ENCODE results near the gene VTI1A. TPM values are rescaled to one million over a fixed set of nuclear protein-coding genes. Genes with fewer than 3 reads are reported as not detected.

The VTI1A gene
- total RNA-seq, 1 donor from 2014 or later, result 30.1 TPM

DNA sequence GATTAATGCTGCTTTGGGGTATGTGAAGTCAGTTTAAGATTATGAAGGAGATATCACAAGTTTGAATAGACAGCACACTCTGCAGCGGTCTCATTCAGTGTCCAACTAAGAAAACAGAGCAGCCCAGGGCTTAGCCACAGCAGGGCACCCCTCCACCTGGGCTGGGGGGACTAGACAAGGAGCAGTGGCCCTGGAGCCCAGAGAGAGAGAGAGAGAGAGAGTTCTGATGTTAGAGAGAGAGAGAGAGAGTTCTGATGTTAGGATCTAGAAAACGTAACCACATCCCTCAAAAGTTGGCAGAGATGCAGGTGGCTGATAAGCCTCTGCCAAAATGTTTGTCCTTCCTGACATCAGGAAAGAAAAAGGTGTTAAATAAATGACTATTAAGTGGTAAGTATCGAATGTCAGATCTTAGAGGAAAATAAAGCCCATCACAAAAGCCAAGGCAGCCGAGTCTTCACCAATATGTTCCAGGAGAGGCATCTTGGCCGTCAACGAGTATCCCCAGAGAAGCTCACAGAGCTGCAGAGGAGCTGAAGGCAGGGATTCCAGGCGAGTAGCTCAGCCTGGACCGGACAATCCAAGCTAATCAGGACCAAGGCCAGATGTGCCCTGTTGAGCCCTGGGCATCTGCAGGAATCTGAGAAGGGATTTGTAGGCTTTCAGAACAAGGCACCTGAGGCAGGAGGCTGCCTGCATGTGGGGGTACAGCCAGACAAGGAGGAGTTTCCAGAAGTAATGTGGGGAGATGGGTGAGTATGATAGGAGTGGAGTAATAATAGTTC, 352.9 kb downstream of the VTI1A start:
- H3K4me3 ChIP-seq (ENCODE audit: low read depth, low read length), result no peak overlapping the region
- no peak for DNase-seq (ENCODE audit: low read depth)
- TF ChIP-seq, protein P1, sequence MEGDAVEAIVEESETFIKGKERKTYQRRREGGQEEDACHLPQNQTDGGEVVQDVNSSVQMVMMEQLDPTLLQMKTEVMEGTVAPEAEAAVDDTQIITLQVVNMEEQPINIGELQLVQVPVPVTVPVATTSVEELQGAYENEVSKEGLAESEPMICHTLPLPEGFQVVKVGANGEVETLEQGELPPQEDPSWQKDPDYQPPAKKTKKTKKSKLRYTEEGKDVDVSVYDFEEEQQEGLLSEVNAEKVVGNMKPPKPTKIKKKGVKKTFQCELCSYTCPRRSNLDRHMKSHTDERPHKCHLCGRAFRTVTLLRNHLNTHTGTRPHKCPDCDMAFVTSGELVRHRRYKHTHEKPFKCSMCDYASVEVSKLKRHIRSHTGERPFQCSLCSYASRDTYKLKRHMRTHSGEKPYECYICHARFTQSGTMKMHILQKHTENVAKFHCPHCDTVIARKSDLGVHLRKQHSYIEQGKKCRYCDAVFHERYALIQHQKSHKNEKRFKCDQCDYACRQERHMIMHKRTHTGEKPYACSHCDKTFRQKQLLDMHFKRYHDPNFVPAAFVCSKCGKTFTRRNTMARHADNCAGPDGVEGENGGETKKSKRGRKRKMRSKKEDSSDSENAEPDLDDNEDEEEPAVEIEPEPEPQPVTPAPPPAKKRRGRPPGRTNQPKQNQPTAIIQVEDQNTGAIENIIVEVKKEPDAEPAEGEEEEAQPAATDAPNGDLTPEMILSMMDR (conservative IDR thresholded peaks at IDR 0.05; ENCODE audit: low read depth, low read length), result no peak

DNA sequence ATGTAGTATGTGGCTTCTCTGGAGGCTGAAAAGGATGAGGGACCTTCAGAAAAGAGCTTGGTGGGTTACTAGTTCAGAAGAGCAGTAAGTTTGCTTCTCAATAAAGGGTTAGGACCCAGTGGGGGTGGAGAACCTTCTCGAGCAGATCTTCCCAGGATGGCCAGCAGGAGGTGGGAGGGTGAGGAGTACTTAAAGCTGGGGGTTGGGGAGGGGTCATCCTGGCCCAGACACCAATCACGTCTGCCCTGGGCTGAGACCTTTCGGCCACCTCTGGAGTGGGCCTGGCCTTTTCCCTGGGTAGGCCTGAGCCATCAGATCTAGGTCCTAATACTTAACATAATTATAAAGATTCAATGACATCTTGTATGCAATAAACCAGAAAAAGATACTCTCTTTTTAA, 354.0 kb downstream of the VTI1A start:
- no peak for DNase-seq (ENCODE audit: low read depth)
- TF ChIP-seq, protein P1 (conservative IDR thresholded peaks at IDR 0.05; ENCODE audit: low read depth, low read length), result peak; percentile 9

DNA sequence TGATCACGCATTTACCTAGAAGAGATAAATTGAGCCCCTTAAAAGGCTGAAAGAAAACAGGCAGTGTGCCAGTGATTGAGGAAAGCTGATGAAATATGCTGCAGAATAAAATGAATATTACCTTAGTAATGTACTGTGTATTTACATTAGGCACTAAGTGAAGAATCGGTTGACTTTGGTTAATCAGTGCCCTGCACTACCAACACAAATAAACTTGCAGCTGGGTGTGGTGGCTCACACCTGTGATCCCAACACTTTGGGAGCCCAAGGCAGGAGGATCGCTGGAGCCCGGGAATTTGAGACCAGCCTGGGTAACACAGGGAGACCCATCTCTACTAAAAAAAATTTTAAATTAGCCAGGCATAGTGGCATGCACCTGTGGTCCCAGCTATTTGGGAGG, 354.7 kb downstream of the VTI1A start:
- no peak overlapping the region for H3K4me3 ChIP-seq (ENCODE audit: low read depth, low read length)
- TF ChIP-seq, protein P1 (conservative IDR thresholded peaks at IDR 0.05; ENCODE audit: low read depth, low read length), result no peak
- DNase-seq (ENCODE audit: low read depth), result no peak

More for the DNA sequence above, 354.0 kb downstream of the VTI1A start:
- H3K4me3 ChIP-seq (ENCODE audit: low read depth, low read length), result no peak overlapping the region

DNA sequence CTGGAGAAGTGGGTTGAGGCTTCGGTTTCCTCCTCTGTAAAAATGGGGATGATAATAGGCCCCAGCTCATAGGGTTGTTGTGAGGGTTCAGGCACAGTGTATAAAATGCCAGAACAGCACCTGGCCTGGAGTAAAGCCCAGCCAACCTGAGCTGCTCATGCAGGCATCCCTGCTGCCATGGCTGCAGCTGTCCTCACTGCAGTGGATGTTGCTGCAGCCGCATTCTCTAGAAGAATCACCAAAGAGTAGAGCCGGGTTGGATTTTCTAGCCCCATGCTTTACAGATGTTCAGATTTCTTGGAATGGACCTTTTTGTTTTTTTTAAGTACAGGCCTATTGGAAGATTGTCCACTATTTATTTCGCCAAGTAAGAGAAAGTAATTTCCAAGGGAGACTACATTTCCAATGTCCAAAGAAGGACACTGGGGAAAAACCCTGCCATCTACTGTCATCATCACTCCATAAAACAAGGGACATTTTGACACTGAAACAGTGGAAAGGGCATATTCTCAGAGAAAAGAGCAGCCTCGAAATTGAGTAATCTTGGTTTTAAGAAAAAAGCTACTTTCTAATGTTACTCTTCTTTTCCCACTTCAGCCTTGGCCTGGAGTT, 355.5 kb downstream of the VTI1A start:
- TF ChIP-seq, protein P1 (conservative IDR thresholded peaks at IDR 0.05; ENCODE audit: low read depth, low read length), result no peak
- H3K4me3 ChIP-seq (ENCODE audit: low read depth, low read length), result no peak overlapping the region
- DNase-seq (ENCODE audit: low read depth), result no peak

DNA sequence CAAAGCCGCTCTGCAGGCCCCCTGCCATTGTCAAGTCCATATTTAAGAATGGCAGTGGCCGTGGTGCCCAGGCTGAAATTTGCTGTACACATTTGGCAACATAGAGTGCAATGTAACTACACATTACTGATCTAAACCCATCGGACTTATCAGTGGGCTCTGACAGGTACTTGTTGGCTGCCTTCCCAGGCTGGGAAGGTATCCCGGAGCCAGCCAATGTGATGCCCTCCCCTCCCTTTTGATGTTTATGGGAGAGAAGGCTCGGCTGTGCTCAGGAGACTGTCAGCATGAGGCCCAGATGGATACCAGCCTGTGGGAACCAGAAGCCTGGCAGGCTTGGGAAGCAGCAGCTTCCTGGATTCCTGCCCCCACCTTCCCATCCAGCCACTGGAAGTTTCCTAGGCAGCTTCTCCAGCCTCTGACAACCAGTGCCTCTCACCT, 357.0 kb downstream of the VTI1A start:
- no peak overlapping the region for H3K4me3 ChIP-seq (ENCODE audit: low read depth, low read length)
- TF ChIP-seq, protein P1 (conservative IDR thresholded peaks at IDR 0.05; ENCODE audit: low read depth, low read length), result no peak
- DNase-seq (ENCODE audit: low read depth), result no peak

DNA sequence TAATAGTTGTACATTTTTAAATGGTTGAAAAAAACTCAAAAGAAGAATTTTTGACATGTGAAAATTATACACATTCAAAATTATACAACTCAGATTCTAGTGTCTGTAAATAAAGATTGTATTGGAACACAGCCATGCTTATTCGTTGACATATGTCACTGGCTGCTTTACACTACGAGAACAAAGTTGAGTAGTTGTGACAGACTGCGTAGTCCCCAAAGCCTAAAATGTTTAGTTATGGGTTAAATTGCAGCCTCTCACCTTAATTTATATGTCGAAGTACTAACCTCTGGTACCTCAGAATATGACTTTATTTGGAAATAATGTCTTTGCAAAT, 358.2 kb downstream of the VTI1A start:
- TF ChIP-seq, protein P1 (conservative IDR thresholded peaks at IDR 0.05; ENCODE audit: low read depth, low read length), result no peak
- no peak for DNase-seq (ENCODE audit: low read depth)

More for the DNA sequence above, 358.2 kb downstream of the VTI1A start:
- H3K4me3 ChIP-seq (ENCODE audit: low read depth, low read length), result no peak overlapping the region

Data from epithelial cell of proximal tubule (primary cell).